ENCODE measurements around the gene RBMS1.

The RBMS1 gene

GRCh38 chr2:160245614-160246155 lies 247.9 kb downstream of the RBMS1 start:
- no peak for DNase-seq

GRCh38 chr2:160242893-160243564 lies 250.6 kb downstream of the RBMS1 start:
- DNase-seq: no peak

- DNase-seq: peak; percentile 60
Observed at GRCh38 chr2:160241251-160242137, 252.1 kb downstream of the RBMS1 start.

- no peak for DNase-seq
Observed at GRCh38 chr2:160239436-160239835, 254.2 kb downstream of the RBMS1 start.

GRCh38 chr2:160238392-160238791 lies 255.2 kb downstream of the RBMS1 start:
- no peak for DNase-seq

GRCh38 chr2:160232905-160233475 lies 260.6 kb downstream of the RBMS1 start:
- no peak for DNase-seq

- peak; percentile 65 for DNase-seq
Observed at GRCh38 chr2:160229591-160229990, 264.0 kb downstream of the RBMS1 start.

- DNase-seq: peak; percentile 77
Observed at GRCh38 chr2:160228141-160228917, 265.3 kb downstream of the RBMS1 start.

- DNase-seq: no peak
Observed at GRCh38 chr2:160227293-160227915, 266.2 kb downstream of the RBMS1 start.

GRCh38 chr2:160226367-160226766 lies 267.2 kb downstream of the RBMS1 start:
- no peak for DNase-seq

- no peak for DNase-seq
Observed at GRCh38 chr2:160225722-160226121, 267.9 kb downstream of the RBMS1 start.

GRCh38 chr2:160224507-160224906 lies 269.1 kb downstream of the RBMS1 start:
- no peak for DNase-seq

GRCh38 chr2:160224060-160224459 lies 269.5 kb downstream of the RBMS1 start:
- peak; percentile 91 for DNase-seq

GRCh38 chr2:160223560-160223959 lies 270.0 kb downstream of the RBMS1 start:
- DNase-seq: no peak

GRCh38 chr2:160222546-160223283 lies 270.9 kb downstream of the RBMS1 start:
- DNase-seq: no peak
